ENCODE data around the gene CLEC16A. TPM values are rescaled to one million over a fixed set of nuclear protein-coding genes. Genes with fewer than 3 reads are reported as not detected.

Gene CLEC16A
- polyA plus RNA-seq, 1 donor, result 27.0 TPM

DNA sequence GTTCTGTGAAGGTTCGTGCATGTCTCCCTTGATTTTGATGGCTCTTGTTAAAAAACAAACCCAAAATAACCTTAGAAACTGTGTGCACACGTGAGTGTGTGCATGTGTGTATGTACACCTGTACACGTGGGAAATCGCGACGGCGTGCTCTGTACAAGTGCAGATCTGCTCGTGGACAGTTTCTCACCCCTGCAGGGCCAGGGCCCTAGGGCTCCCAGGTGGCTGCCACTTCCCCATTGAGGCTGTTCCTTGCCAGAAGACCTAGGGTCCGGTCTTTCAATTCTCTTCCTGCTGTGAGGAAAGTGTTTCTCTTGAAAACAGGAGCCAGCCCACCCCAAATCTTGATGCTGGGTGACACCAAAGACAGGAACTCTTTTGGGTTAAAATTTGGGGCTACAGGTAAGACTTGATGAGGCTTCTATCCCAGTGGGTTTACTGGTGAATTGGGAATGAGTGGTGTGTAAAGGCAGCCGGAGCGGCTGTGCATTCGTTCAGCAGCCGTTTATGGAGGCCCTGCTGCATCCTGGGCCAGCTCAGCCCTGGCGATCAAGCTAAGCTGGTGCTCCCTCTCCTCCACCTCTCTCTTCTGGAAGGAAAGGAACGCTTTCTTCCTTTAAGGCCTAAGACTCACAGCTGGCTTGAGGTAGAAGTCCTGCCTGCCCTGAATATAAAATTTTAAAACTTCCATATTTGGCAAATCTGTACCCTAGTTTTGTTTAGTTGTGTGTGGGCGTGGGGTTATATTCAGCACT lies 137.9 kb downstream of the CLEC16A start:
- no peak for DNase-seq

DNA sequence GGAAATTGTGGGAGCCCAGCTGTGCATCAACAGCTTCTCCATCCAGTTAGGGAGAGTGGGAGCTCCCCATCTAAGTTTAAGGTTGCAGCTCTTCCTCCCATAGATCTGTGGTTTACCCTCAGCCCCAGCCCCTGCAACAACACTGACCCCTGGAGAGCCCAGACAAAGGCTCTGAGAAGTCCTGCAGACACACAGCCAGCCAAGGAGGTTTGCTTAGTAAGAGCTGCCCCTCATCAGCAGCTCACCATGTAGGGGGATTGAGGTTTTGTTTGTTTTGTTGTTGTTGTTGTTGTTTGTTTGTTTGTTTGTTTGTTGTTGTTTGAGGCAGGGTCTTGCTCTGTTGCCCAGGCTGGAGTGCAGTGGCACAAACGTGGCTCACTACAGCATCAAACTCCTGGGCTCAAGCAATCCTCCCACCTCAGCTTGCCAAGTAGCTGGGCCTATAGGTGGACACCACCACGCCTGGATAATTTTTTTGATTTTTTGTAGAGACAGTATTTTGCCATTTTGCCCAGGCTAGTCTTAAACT lies 138.6 kb downstream of the CLEC16A start:
- no peak for DNase-seq

DNA sequence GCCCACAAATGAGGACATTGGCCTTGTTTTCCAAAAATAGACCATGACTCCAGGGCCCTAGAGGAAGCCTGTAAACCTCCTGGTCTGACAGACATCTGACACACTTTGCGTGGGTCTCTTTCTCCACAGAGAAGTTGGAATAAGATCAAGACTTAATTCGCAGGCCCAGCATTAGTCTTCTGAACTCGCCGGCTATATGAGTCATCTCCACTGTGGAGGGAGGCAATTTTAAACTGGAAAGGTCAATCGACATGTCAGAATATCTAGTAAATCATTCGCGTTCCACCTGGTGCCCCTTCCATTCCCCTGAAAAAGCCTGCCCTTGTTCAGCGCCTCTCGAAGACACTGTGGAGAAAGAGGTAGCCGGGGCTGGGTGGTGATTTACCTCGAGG lies 140.1 kb downstream of the CLEC16A start:
- no peak for DNase-seq

DNA sequence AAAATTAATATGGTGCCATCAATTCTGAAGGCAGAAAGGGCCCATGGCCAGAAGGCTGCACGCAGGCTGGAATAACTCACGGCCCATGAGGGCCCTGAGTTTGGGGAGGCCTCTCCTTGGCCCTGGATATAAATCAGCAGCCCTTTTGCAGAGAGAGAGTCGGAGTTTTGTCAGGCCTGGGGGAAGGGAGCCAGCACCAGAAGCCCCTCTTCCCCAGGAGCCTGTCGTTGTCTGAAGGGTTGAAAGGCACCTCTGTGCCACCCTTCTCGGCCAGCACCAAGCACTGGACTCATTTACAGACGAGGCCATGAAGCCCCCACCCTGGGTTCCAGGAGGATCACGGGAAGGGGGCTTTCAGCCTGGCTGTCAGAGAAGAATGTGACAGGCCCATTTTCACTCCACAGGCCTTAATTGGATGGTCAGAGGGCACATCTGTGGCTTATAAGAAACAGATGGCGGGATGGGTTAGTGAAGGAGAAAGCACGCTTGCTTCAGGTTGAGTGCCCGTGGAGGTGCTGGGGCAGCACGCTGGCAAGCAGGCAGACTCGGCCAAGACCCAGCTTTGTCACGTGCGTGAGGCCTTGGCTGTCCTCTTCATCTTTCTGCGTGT lies 140.6 kb downstream of the CLEC16A start:
- no peak for DNase-seq

DNA sequence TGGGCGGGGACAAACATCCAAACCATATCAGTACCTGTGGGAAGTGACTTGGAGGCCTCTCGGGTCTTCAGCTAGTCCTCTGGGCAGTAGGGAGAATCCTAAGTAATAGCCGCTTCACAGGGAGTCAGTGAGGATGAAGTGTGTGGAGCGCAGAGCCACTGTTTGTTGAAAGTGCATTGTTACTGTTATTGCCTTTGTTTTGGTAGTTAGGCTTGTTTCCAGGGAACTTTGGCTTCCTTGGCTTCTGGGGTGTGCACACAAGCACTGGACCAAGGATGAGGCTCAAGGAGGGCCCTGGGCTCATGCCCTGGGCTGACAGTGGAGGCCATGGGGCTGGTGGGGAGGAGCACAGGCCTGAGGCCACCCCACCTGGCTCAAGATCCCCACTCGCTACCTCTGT lies 141.6 kb downstream of the CLEC16A start:
- DNase-seq, result no peak

DNA sequence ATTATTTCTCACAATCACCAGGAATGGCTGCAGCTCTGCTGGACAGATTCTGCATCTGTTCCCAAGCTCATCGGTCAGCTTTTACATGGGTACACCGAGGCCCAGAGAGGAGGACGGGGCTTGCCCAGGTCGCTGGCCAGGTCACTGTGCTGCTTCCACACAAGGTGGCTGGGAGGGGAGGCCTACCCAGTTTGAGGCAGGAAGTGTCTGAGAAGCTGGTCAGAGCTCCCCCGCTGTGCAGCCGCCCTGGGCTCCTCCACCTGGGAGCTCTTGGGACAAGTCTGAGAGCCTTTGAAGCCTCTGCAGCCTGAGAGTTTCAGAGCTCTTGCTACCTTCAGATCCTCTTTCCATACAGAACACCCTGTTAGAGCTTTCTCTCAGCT lies 143.3 kb downstream of the CLEC16A start:
- no peak for DNase-seq

DNA sequence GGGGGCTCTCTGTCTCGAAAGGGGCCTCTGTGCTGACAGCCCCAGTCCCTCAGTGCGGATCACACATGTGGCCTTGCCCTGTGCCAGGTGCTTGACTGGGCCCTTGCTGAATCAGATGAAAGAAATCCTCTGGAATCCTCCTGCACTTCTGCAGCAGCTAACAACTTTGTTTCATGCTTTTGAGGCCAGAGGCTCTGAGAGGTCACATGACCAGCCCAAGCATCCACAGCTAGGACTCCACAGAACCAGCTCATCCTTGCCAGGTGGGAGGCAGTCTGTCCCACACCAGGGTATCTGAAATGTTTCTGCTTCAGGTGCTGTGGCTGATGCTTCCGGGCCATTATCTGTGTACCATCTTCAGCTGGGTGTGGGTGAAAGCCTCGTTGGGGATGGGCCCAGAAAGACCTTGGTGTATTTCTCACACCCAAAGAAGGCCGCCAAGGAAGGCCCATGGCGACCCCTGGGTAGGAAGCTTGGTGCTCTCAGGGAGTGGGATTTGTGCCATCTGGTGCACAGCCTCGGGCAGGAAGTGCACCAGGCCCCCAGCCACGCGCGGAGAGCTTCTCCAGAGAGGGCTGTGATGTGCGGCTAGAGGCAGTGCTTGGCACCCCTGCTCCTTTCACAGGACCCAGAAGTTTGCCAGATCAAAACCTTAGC lies 143.8 kb downstream of the CLEC16A start:
- no peak for DNase-seq

DNA sequence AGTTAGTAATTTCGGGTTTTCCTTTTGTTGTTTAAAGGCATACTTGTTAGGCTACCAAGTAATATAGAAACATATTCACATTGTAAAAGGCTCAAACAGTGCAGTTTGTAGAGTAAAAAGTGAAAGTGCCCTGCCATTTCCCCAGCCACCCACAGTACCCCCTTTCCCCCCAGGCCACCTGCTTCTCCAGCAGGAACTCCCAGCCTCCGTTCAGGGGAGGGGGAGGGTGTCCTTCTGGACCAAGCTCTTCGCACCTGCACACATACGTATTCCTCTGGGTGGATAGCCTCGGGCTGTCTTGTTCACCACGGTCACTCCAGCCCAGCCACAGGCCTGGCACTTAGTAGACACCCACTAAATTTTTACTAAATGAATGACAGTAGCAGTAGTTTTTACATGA lies 144.5 kb downstream of the CLEC16A start:
- no peak for DNase-seq

DNA sequence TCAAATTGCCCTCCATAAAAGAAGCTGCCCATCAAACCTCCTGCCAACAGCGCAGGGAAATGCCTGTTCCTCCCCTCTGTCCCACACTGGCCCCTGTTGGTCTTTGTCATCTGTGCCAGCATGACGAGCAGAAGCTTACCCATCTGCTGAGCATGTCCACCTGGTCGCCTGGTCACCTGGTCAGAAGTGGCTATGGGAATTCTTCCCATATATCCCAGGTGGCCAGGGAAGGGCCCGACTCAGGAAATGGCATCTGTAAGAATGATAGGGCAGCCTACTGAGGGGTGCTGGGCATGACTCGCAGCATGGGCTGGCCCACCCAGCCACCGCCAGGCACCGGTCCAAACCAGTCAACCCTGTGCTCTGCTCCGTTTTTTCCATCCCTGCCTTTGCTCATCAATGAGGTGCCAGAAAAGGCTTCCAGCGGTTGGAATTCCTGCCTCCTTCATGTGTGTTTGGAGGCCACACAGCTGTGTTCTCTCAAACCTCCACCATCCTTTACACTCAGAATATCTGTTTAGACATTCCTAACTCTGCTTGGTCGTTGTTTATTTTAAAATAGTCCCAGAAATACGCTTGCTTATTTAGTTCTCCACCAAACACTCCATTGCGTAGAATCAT lies 145.2 kb downstream of the CLEC16A start:
- no peak for DNase-seq

DNA sequence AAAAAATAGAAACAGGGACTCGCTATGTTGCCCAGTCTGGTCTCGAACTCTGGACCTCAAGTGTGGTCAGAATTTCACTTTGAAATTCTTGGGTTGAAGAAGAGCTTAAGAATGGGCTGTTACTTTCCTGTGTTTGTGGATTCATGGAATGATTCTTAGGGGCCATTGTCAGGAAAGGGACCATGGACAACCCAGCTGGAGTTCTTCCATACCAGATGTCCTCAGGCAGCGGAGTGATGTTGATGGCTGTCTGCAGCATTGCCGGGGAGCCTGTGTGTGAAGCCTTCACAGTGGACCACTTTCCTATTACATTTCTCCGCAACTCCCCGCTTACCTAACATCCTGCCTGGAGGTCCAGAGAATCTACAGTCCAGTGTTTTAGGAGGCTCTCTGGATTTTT lies 145.9 kb downstream of the CLEC16A start:
- DNase-seq, result no peak

DNA sequence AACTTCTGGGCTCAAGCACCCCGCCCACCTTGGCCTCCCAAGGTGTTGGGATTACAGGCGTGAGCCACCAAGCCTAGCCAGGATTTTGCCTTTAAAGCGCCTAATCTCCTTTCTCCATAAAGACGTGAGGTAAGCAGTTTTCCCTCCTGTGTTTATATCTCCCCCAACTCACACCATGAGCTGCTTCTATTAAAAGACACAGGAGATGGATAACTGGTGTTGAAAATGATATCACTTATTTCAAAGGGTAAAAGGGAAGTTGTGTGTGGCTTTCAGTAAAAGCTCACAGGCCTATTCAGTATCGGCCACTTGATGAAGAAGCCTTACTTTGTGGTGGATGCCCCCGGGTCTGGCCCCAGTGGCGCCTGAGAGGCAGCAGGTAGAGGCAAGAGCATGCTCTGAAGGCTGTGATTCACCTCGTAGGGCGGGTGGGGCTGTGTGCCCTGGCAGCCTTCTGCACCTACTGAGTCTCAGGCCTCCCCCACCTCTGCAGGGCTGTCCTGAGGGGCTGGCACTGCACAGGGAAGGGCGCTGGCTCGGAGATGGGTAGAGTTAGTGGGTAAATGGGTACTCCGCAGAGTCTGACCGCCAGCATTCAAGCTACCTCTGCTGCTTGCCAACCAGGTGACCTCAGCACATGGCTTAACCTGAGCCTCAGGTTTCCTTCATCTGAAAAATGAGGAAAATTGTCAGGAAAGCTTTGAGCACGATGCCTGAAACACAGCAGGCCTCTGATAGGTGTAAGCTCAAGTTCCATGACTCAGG lies 146.8 kb downstream of the CLEC16A start:
- DNase-seq, result no peak

DNA sequence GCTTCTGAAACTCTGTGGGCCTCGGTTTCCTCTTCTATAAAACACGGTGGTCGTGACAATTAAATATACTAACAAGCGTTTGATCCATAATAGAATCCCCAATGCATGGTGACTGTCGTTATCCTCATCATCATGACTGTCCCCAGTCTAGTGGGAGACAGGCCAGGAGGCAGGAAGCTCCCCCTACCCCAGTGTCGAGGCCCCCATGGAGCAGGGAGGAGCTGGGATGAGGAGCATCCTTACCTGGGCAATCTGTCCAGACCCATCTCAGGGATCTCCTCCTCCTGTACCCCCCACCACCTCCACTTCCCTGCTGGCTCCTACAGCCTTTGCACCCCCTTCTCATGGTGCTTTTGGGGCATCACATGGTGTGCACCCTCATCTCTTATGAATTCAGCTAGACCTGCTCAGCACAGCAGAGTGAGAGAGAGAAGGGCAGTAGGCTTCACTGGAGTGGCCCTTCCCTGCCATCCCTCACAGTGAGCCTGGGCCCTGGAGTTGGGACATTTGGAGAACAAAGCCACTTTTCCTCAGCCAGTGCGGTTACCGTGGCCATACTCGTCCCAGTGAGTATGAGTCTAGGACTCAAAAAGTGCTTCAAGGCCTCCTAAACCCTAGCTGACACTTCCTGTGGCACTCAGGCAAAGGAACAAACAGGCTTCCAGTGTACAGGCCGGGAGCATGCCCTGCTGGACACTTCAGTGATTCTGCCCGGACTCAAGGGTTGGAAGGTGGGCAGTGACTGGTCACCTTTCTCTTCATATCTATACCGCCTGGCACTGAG lies 148.6 kb downstream of the CLEC16A start:
- DNase-seq, result no peak

DNA sequence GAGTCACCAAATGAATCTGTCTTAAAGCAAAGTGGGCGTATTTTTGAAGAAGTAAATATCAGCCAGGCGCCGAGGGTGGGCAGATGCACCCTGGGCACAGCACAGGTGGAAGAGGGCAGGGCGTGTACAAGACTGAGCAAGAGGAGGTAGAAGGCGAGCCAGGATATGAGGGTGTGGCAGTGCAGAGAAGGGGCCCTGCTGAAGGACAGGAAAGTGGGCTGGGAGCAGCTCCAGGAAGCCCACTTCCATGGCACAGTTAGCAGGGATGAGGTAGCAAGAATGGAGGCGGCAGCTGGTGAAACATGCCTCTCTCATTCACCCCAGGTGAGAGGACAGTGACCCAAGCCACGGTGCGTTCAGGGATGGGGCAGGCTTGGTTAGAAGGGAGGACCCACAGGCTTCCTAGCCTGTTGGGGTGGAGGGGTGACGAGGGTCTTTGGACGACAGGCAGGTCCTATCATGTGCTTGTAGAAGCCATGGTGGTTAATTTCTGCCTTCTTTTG lies 149.3 kb downstream of the CLEC16A start:
- DNase-seq, result no peak

DNA sequence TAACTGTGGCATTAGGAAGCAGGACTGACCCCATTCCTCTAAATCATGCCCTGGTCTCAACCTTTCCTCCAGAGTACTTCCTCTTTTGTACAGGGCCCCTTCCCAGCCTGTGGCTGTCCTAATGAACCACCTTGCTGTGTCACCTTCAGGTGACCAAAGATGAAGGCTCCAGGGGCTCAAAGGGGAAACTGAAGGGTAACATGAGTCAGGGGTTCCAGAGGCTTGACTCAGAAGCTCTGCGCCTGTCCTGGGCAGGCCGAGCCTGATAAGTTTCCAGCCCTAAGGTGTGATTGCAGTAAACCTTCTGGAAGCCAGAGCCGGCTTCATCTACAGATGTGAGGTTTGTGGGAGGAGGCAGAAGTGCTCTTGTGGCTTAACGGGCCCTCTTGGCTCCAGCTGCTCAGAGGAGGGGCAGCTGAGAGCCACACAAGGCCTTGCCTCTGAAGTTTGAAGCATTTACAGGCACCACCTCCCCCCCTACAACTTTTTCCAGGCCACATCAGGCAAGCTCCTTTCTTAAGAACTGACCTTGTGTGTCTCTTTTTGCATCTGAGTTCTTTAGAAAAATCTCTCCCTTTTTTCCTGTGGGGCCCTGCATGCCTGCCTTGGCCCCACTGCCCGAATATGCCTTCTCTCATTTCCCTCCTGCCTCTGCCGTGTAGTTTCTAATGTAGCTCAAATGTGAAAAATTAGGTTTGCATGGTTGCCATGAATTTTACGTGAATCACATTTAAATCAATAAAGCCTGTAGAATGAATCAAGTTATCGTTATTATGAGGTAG lies 149.9 kb downstream of the CLEC16A start:
- DNase-seq, result no peak

DNA sequence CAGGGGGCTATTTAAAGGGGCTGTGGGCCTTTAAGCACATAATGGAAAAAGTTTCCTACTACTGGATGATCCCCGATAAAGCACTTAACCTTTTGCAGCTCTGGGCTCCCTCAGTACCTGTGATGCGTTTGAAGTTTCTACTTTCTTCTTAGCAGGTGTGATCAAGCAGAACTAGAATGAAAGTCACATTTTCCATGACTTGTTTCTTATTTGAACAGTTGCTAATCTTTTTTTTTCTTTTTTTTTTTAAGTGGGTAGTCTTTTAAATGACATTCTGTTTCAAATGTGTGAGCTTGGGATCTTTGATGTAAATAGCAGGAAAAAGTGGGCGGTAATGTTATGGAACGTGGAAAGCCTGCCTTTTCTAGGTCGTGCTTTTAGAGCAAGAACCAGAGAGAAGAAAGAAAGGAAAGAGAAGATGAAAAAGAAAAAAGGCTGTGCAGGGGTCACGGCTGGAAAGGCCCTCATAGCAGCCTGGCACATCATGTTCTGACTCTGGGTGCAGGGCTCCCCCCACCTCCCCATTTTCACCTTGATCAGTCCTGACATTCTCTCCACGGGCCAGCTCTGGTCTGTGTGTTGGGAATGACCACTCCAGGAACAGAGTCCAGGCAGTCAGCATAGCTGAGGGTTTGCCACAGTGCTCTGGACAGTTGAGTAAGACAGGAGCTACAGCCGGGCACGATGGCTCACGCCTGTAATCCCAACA lies 150.6 kb downstream of the CLEC16A start:
- no peak for DNase-seq

DNA sequence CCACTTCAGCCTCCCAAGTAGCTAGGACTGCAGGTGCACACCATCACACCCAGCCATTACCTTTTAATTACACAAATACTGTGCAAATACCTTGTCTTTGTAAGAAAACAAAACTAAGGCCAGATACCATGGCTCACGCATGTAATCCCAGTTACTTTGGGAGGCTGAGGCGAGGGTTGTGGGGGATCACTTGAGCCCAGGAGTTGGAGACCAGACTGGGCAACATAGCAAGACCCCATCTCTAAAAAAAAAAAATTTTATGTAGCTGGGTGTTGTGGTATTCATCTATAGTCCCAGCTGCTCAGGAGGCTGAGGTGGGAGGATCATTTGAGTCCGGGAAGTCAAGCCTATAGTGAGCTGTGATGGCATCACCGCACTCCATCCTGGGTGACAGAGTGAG lies 151.6 kb downstream of the CLEC16A start:
- no peak for DNase-seq

DNA sequence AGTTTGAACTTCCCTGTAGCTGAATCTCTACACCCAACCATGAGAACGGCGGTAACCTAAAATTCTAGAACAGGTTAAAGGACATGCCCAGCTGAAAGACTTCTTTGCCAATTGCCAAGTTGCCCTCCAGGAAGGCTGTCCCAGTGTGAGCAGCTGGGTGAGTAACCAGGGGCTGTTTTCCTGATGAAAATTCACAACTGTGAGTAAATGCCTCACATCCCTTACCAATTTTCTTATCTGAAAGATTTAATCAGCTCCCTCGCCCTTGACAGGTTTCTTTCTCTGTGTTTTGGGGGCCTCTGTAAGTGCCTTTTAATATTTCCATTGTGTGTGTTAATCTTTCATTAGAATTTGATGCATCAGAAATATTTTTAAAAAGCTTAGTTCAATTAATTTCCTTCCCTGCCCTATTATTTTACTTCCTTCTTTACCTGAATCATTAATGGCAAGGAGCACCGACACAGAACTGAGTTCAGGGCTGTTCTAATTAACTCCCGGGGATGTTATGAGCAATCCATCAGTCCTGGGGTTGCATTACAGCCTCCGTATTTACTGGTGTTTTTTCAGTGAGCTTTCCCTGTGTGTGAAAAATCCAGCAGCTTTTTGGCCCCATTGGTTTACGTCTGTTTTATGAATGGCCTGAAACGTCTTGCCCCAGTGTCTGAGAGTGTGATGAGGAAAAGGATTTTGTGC lies 152.9 kb downstream of the CLEC16A start:
- DNase-seq, result no peak

DNA sequence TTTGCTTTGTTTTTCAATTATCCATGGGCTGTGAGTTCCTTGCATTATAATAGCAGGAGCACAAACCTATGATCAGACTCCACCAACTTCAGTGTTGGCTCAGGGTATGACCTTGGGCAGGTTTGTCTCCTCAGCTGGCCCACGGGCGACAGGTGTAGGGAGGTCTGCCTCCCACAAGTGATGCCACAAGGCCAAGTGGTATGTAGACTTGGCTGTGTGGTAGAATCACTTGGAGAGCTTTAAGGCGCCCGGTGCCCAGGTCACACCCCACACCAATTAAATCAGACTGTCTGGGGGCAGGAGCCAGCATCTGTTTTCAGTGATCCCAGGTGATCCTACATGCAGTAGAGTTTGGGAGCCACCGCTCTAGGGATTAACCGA lies 153.4 kb downstream of the CLEC16A start:
- DNase-seq, result no peak
